Cerebellar cortex (tissue), 1 donor: Measurements from ENCODE around the gene CLDN3.
"Not testable (repeated sequence)": the region's sequence is repeated elsewhere in the genome, so short reads cannot be mapped to it uniquely, and the experiment has no call there.

ENCODE experiments used
- DNase-seq: peaks from one replicate; pipeline ENCODE4 v3.0.0-alpha.2; 2015; ENCODE audit warnings: low spot score

CLDN3 gene, protein sequence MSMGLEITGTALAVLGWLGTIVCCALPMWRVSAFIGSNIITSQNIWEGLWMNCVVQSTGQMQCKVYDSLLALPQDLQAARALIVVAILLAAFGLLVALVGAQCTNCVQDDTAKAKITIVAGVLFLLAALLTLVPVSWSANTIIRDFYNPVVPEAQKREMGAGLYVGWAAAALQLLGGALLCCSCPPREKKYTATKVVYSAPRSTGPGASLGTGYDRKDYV

DNA sequence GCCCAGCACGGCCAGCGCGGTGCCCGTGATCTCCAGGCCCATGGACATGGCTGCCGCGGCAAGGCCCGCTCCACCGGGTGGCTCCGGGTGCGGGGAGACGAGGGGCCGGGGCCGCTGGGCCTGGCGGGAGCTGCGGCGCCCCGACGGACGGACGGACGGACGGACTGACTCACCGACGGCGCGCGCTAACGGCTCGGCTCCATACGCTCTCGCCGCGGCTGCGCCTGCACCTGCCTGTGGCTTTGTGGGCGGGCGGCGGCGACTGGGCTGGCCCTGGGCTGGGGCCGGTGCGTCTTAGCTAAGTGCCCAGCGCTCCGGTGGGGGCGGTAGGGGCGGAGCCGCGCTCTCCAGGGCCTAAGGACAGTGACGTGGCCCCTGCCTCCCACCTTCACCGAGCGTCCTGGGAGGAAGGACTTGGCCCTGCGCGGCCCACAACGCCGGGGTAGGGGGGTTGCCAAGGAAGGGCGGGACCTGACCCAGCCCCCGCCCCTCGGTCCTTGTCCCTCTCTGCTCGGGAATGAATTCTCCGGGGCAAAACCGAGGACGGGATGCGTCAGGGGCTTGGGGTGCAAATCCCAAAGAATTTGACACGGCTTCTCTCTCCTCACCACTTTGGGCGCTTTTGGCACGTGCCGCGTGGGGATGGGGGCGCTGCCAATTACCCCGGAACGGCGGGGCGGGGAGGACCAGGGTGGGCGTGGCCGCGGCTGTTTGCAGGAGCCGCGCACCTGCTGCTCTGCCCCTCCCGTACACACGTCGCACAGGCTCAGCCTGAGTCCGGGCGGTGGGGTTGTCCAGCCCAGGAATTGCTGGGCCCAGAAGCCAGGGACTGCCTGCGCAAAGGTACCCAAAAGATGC is at the start of gene CLDN3:
Gene CLDN3 (minus strand): TSS at position 269 of the 858 bp plus-strand sequence. CDS start 221 bp downstream, at position 48.
- peak; percentile 81 for DNase-seq

DNA sequence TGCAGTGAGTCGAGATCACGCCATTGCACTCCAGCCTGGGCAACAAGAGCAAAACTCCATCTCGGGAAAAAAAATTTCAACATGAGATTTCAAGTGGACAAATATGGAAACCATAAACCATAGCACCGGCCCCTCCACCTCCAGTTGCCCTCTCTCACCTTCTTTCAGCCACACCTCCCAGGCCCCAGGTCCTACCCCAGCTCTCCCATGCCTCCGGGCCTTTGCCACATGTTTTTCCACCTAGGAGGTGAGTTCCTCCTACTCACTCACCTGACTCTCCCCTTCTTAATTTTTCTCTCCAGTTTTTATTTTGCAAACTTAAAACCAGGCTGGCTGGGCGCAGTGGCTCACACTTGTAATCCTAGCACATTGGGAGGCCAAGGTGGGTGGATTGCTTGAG is 47.1 kb upstream of the CLDN3 start:
- DNase-seq = no peak

DNA sequence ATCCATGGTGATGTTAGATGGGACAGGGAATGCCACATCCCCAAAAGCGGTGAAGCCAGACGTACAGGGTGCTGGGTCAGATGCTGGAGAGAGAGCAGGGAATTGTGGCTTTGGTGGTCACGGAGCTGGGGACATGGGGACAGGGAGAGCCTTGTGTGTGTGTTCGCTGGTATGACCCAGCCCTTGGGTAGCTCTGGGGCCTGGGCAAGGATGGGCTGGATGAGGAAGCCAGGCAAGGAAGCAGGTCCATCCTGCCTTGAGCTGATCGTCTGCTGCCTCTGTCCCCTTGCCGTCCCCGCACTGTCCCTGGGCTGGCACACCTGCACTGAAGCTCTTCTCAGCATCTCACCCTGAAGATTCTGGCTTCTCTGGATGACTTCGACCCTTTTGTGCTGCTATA is 45.4 kb upstream of the CLDN3 start:
- DNase-seq = no peak

DNA sequence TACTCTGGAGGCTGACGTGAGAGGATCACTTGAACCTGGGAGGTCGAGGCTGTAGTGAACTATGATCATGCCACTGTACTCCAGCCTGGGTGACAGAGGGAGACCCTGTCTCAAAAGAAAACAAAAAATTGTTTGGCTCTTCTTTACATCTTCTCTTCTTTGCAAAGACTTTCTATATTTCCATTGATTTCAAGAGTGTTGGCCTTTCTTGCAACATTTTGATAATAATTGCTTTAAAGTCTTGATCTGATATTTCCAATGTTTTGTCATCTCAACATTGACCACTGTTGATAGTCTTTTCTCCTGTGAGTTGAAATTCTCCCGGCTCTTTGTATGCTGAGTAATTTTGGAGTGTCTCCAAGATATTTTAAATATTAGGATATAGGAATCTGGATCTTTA is 42.9 kb upstream of the CLDN3 start:
- no peak for DNase-seq

DNA sequence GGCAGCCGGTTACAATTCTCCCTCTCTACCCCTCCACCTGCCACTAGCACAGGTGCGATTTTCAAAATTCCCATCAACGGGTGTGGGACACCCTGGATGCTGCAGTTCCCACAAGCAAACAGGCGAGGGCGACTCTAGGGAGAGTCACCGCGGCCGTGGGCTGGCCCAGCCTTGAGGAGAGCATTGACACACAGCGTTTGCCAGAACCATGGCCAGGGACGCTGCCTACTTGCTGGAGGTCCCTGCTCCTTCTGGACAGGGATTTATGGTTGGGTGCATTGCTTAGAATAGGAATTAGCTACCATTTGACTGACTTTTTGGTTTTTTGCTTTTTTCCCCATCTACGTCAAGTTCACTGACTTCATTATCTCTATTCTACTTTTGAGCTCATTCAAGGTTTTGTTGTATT is 41.7 kb upstream of the CLDN3 start:
- peak; percentile 65 for DNase-seq

DNA sequence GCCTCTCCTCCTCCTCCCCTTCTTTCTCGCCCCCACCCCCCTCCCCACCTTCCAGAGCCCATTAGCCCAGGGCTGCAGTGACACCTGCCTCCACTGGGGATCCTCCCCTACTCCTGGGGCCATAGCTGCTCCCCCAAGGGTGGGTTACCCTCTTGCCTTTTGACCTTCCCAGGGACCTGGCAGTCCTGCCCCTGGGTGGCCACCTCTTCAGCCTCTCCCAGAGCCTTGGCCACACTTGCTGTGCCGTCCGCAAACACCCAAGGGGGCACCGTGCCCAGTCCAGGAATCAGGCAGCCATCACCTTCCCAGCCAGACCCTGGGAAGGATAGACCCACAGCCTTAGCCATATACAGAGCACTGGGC is 40.9 kb upstream of the CLDN3 start:
- no peak for DNase-seq

DNA sequence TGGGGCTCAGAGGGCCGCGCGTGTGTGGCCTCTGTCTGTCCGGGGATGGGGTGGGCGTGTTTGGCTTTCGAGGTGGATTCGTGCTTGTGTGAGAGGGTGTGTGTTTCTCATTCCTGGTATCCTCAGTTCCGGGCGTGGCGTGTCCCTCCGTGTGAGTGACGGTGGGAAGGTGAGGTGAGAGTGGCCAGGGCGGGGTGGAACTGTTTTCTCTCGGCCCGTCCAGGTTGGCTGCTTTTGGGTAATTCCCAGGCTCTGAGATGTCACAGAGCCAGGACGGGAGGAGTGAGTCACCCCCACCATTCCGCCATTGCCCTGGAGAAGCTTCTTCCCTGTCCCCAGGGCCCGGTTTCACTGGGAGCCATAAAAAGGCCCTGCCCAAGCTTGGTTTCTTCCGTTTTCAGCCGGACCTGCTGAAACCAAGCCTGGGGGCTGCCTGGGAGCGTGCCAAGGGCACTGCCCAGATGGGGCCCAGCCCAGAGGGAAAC is 39.4 kb upstream of the CLDN3 start:
- no peak for DNase-seq

DNA sequence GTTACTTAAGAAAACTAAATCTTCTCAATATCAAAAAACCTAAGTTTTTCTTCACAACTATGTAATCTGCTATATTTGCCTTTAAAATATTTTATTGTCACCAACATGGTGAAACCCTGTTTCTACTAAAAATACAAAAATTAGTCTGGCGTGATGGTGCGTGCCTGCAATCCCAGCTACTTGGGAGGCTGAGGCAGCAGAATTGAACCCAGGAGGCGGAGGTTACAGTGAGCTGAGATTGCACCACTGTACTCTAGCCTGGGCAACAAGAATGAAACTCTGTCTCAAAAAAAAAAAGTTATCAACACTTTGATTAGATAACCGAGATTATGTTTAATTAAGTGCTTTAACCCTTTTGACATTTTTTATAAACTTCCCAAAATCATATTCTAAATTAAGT is 32.4 kb upstream of the CLDN3 start:
- no peak for DNase-seq

DNA sequence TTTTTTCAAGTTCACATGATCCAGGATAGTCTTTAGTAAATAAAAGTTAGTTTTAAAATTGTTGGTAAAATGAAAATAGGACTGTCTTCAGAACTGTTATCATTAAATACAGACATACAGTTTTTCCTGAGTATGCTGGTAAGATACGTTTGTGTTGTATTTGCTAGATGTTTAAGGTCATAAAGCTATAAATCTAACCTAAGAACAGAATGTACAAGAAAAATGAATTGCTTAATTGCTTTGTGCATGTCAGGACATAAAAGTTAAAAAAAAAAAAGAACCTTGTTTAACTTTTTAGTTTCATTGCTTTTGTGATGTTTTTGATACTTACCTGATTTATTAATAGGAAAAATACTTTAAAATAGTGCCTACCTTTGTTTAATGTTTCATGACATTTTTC is 31.5 kb upstream of the CLDN3 start:
- DNase-seq = no peak

DNA sequence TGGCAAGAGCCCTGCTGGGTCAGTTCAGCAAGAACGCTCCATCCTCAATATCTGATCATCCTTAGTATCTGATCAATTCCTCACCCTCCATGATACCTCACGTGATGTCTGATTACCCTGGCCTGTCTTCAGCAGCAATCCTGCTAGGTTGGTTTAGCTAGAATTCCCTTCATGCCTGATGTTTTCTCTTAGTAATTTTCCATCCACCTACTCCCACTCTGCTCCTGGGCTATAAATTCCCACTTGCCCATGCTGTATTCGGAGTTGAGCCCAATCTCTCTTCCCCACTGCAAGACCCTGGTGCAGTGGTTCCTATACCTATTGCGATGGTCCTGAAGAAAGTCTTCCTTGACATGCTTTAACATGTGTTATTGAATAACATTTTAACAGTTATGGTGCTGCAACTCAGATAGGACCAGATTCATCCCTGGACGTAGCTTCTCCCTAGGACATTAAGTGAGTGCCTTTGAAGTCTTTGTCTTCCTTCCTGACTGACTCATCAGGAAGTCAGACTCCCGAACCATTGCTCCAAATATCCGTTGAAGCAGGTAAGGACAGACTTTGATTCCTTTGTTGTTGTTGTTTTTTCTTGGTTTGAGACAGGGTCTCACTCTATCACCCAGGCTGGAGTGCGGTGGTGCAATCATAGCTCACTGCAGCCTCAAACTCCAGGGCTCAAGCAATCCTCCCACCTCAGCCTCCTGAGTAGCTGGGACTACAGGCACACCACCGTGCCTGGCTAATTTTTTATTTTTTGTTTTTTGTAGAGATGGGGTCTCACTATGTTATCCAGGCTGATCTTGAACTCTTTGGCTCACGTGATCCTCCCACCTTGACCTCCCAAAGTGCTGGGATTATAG is 29.4 kb upstream of the CLDN3 start:
- no peak for DNase-seq

DNA sequence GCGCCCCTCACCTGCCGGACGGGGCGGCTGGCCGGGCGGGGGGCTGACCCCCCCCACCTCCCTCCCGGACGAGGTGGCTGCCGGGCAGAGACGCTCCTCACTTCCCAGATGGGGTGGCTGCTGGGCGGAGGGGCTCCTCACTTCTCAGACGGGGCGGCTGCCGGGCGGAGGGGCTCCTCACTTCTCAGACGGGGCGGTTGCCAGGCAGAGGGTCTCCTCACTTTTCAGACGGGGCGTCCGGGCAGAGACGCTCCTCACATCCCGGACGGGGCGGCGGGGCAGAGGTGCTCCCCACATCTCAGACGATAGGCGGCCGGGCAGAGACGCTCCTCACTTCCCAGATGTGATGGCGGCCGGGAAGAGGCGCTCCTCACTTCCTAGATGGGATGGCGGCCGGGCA is 27.1 kb upstream of the CLDN3 start:
- not testable (repeated sequence) for DNase-seq

DNA sequence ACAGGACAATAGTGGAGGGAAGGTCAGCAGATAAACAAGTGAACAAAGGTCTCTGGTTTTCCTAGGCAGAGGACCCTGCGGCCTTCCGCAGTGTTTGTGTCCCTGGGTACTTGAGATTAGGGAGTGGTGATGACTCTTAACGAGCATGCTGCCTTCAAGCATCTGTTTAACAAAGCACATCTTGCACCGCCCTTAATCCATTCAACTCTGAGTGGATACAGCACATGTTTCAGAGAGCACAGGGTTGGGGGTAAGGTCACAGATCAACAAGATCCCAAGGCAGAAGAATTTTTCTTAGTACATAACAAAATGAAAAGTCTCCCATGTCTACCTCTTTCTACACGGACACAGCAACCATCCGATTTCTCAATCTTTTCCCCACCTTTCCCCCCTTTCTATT is 26.6 kb upstream of the CLDN3 start:
- DNase-seq = not testable (repeated sequence)

DNA sequence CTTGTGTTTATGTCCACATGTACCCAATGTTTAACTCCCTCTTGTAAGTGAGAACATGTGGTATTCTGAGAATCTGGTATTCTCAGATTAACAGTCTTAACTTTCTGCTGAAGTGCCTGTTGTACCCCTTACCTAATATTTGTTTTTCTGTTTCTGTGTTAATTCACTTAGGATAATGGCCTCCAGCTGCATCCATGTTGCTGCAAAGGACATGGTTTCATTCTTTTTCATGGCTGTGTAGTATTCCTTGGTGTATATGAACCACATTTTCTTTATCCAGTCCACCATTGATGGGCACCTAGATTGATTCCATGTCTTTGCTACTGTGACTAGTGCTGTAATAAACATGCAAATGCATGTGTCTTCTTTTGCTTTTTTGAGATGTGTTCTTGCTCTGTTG is 25.1 kb upstream of the CLDN3 start:
- not testable (repeated sequence) for DNase-seq

DNA sequence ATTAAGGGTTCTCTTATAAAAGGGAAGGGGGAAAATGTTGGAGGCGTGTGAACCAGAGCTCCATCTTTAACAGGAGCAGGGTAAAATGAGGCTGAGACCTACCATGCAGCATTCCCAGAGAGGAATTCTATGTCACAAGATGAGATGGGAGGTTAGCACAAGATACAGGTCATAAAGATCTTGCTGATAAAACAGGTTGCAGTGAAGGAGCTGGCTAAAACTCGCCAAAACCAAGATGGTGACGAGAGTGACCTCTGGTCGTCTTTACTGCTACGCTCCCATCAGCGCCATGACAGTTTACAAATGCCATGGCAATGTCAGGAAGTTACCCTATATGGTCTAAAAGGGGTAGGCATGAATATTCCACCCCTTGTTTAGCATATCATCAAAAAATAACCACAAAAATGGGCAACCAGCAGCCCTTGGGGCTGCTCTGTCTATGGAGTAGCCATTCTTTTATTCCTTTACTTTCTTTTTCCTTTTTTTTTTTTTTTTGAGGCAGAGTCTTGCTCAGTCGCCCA is 21.2 kb upstream of the CLDN3 start:
- DNase-seq = not testable (repeated sequence)

DNA sequence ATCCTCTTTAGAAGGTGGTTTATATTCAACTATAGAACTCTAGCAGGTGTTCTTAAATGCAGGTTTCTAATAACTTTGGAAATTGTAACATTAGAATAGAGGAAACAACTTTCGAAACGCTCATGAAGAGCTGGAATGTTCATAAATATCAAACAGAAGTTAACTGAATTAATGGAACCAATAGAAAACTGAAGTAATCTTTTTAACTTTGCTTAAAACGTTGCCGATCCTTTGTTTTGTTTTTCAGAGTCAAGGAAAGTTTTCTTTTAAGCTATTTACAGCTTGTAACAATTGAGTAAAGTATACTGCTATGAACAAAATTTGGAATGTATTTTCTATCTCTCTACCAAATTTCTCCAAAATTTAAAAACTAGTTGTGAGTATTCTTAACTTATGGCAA is 19.0 kb upstream of the CLDN3 start:
- no peak for DNase-seq

DNA sequence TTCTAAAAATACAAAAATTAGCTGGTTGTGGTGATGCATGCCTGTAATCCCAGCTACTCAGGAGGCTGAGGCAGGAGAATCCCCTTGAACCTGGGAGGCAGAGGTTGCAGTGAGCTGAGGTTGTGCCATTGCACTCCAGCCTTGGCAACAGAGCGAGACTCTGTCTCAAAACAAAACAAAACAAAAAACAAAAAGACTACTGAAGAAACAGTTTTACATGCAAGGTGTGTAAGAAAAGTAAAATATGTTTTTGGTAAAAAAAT is 17.6 kb upstream of the CLDN3 start:
- DNase-seq = not testable (repeated sequence)

DNA sequence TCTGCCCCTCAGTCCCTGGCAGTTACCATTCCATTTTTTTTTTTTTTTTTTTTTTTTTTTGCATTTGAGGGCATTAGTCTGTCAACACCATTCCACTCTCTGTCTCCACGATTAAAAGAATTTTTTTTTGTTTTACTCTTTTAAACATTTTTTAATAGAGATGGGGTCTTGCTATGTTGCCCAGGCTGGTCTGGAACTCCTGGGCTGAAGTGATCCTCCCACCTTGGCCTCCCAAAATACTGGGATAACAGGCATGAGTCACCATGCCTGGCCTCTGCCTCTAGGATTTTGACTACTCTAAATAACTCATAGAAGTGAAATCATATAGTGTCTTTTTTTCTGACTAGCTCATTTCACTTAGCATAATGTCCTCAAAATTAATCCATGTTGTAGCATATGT is 16.5 kb upstream of the CLDN3 start:
- no peak for DNase-seq

DNA sequence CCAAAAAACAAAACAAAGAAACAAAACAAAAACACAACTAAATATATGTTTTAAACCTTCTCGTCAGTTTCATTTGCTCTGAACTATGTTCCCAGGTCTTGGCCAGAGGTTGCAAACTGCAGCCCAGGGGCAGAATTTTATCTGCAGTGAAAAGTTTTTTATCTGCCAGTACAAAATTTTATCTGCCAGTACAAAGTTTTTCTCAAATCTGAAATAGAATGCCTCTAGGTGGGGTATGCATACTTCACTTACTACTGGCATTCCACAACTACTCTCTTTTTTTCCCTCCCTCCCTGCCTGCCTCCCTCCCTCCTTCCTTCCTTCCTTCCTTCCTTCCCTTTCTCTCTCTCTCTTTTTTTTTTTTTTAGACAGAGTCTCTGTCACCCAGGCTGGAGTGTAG is 9.4 kb upstream of the CLDN3 start:
- no peak for DNase-seq

DNA sequence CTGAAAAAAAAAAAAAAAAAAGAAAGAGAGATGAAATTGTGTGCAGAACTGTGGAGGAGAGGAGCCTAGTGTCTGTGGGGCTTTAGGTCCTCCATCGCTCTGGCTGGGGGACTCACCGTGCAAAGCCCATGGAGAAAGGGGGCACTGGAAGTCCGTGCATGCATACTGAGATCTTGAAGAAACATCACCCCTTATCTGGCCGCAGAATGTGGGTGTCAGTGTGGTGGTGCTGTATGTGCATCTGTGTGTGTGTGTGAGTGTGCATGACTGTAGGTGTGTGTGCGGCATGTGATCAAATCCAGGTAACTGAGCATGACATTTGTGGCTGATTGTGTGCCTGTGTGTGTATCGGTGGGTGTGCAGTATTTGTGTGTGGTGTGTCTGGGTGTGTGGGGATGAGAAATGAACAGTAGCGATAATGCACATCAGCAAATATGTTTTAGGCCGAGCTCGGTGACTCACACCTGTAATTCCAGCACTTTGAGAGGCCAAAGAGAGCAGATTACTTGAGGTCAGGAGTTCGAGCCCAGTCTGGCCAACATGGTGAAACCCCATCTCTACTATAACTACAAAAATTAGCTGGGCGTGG is 8.8 kb upstream of the CLDN3 start:
- no peak for DNase-seq

DNA sequence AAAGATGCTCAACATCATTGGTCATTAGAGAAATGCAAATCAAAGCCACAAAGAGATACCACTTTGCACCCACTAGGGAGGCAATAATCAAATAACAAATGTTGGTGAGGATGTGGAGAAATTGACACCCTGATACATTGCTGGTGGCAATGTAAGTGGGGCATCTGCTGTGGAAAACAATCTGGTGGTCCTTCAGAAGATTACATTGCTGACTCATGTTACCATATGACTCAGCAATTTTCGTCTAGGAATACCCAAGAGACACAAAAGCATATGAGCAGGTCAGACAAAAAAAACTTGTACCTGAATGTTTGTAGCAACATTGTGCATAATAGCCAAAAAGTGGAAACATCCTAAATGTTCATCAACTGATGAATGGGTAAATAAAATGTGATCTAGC is 4.9 kb upstream of the CLDN3 start:
- DNase-seq = no peak

DNA sequence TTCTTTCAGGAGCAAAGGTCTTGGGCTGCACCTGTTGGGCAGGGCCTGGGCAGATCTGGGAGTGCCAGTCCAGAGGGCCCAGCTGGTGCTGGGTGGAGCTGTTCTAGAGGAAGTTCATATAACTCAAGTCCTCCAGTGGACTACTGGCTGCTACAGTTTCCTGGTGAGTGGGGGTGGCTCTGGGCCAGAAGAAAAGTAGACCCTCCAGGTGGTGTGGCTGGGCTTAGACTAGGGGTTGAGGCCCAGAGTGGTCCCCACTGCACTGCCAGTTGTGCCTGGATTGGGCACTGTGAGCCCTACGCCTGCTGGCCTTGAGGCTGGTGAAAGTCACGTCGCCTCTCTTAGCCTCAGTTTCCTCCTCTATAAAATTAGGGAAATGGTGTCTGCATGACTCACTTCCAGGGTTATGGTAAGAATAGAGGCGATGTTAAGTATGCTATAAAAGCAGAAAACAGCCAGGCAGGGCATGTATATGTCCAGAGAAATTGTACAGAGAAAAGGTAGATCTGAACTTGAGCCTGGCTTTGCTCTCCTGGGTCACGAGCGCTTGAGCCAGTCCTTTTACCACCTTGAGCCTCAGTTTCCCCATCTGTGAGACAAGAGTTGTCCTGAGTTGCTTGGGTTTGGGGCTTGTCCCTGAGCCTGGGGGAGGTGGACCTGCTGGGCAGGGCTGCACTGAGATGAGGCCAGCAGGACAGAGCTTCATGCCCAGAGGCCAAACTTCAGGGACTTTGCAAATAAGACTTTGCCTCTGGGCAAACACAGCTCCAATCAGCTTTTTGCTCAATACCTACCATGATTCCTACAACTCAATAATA is 3.8 kb upstream of the CLDN3 start:
- DNase-seq = no peak
